Skeletal muscle cell (primary cell): ENCODE results near the gene ARAP1.

Source experiments
- DNase-seq: peaks from one replicate; pipeline ENCODE4 v3.0.0-alpha.2; 2010; ENCODE audit warnings: low read depth
- H3K4me3 ChIP-seq: 2 replicates; pipeline ENCODE4 v1.5.1; 2011; ENCODE audit warnings: low read depth, mild to moderate bottlenecking, control low read depth, low read length, moderate library complexity

Gene ARAP1

DNA sequence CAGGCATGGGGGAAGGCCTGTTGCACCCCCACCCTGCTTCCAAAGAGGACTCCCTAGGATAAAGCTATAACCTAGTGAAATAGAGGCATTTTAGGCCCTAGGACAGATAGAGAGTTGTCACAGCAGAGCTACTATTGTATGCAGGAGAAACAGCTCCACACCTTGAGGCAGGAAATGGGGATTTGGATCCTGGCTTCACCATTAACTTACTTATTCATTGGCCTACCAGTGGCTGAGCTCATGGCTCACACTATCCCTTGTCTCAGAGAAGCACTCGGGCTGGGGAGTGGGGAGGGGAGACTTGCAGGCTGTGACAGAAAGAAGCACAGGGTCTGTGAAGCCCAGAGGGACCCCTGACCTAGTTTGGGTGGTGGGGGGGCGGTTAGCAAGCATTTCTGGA is 77.0 kb downstream of the ARAP1 start:
- no peak for DNase-seq
- no peak overlapping the region for H3K4me3 ChIP-seq

DNA sequence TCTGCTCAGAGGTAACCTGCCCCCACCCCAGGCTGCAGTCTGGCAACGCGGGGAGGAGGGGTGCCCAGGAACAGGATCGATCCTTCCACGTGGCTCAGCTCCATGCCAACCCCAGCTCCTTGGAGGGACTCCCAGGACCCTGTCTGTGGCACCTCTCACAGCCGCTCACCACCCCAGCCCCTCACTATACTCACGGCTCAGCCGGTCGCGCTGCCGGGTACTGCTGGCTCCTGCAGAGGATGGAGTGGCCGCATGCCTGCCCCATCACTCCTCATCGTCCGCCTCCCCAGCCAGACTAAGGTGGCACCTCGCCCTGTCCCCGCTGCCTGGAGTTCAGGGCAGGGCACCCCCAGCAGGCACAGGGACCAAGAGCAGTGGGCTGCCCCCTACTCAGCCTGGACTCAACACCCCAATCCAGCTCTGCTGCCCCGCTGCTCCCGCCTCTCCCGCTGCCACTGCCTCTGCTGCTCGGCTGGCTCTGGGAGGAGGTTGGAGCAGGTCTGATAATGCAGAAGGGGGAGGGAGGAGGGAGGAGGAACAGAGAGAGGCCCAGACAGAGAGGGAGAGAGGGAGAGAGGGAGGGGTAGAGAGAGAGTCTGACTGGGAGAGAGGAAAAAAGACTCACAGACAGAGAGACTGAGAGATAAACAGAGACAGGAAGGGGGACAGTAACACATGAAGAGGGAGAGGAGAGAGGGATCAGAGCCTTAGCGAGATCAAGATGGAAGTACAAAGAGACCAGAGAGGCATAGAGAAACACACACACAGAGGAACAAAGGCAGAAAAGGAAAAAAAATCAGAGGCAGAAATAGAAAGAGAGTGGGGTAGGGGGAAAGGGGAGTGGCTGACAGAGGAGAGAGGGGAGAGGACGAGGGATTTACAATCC is 78.0 kb downstream of the ARAP1 start, which contains the start of gene PDE2A:
TSS of gene PDE2A (minus strand) at position 480 of the 886 bp plus-strand sequence. CDS start at position 265, 215 bp downstream.
- DNase-seq: no peak
- no peak within 1 kb of the TSS for H3K4me3 ChIP-seq

DNA sequence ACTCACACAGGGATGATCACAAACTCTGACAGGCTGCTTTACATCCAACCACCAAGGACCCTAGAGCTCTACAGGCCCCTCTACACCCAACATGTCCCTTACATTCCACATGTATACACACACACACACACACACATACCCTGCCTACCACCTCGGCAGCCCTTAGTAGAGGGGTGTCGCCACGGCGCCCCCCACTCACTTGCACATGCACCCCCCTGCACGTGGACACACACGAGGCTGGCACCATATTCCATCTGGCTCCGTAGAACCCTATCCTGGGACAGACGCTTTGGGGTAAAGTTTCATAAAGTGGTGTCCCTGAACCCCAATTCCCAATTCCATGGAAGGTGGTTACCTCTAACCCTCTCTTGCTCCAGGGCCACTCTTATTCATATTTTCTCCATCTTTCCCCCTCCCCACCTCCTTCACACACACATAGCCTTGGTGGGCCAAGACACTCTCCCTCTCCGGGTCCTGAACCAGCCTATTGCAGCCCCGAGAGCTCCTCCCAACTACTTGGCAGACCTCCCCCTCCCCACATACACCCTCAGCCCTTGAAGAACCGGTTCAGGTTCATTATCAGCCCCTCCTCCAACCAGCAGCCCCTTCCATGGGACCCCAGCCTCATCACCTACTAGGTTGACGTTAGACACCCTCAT is 78.8 kb downstream of the ARAP1 start:
- H3K4me3 ChIP-seq: no peak overlapping the region
- DNase-seq: no peak

- no peak overlapping the region for H3K4me3 ChIP-seq
- no peak for DNase-seq
Measured at GRCh38 chr11:72672597-72673238, 79.5 kb downstream of the ARAP1 start.

- no peak for DNase-seq
- no peak overlapping the region for H3K4me3 ChIP-seq
Measured at GRCh38 chr11:72671152-72672099, 80.8 kb downstream of the ARAP1 start.

GRCh38 chr11:72670041-72670440 is 82.2 kb downstream of the ARAP1 start:
- no peak overlapping the region for H3K4me3 ChIP-seq
- DNase-seq: no peak

DNA sequence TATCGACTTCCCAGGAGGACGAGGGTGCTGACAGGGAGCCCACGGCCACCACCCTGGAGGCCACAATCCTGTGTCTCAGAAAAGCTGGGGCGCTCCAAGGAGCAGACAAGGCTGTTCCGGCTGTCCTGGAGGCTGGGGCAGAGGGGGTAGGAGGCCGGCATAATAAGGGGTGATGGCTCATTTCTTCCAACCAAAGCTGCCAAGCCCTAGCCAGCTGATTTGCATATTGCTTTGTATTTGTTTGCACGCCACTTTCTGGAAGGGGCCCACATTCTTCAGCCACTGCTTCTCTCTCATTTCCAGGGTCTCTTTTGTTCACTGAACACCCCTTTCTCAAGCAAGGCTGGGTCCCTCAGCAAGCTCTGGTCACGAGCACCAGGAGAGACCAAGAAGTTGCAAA is 82.7 kb downstream of the ARAP1 start:
- DNase-seq: no peak
- no peak overlapping the region for H3K4me3 ChIP-seq

DNA sequence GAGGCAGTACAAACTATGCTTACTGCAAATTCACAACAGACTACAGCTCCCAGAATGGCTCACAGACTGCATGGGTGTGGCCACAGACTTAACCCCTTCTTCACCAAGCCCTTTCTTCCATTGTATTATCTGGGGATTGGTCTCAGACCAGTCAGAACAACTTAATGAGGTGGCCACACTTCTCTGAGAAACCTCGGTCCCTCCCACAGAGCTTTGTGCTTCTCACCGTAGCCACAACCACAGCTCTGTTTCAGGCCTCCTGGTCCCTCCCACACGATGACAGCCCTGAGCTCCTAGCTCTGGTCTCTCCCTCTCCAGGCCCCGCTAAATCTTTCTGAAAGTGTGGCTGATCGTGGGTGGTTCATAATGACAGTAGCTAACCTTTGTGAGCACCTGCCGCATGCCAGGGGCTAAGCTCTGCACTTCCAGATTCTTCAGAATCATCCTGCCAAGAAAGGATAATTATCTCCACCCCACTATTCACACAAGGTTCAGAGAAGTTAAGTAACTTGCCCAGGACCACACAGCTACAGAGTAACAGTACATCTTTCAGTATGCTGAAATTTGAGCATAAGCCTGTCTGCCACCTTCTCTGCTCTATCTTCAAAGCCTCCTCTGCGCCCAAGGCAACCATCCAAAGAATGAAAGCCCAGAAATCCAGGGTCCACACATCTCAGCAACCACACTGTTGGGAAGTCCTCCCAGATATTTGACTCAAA is 83.4 kb downstream of the ARAP1 start:
- DNase-seq: no peak
- H3K4me3 ChIP-seq: no peak overlapping the region

DNA sequence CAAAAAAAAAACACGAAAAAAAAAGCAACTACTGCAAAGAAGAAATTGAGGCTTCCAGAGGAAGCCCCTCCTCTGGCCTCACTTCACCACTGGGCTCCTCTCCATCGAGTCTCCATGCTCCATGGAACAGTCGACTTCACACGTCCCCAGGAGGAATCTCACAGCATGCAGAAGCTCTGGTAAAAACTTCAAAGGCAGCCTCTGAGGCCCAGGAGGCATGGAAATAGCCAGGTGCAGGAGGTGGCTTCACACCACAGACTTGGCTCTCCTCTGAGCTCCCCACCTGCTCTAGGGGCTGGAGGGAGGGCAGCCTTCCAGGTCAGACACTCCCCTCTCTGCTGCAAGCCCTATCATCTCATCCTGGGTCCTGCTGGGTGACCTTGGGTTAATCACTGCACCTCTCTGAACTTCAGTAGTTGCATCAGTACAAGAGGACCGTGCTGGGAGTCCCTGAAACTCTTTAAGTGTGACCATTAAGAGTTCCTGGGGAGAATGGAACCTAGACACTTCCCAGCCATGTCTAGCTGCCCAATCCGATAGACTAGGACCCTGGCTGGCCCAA is 86.2 kb downstream of the ARAP1 start:
- DNase-seq: no peak
- no peak overlapping the region for H3K4me3 ChIP-seq

DNA sequence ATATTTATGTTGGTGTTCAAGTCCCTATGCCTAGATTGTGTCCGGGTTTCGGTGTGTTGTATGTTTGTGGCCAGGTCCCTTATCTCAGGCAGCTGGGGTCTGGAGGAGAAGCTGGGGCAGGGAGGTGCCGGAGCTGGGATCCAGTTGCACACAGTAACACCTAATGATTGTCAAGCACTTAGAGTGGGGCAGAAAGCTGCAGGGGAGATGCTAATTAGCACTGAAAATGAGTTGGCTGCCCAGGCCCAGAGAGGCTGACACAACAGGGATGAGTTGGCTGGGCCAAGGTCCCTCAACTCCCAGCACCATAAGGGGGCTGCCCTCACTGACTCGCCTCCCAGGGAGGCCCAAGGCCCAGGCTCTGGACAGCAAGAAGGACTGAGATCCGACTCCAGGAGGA is 90.2 kb downstream of the ARAP1 start:
- no peak for DNase-seq
- H3K4me3 ChIP-seq: no peak overlapping the region

DNA sequence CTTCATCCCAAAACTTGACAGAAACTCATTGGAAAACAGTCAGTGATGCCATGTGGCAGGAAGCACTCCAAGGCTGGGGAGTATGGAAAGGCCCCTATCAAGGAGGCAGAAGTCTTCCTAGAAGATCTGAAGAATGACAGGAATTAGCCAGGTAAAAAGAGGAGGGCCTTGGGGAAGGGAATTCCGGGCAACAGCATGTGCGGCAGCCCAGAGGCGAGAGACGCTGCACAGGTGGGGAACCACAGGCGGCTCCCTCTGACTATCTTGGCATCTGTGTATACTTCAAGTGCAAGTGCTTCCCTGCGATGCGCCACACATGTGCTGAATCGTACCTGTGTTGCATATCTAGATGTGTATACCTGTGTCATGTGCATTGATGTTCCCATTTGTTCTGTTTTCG is 90.7 kb downstream of the ARAP1 start:
- no peak overlapping the region for H3K4me3 ChIP-seq
- no peak for DNase-seq

DNA sequence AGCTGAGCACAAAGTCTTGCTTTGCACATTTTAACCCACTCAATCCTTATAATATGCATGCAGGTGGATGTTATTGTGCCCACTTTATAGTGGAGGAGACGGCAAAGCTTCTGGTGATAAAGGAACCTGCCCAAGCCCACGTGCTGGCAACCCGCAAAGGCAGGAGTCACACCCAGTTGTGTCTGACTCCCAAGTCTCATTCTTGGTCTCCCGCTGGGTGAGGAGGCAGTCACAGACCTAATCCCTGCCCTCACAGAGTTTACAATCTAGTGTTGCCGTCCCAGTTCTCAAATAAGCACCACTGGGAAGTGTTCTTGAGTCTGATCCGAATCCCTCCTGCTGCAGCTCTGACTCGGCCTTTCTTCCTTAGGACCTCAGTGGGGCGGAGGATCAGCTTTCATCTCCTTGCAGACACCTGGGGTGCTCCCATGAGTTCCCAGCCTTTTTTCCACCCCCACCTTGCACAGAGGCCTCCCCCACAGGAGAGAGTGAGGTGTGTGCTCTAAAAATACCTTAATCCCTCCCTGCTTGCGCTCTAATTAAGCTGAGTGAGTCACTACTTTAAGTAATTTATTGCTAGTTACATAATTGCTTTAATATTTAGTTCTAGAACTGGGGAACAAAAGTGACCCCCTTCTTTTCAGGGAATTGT is 93.1 kb downstream of the ARAP1 start:
- no peak for DNase-seq
- no peak overlapping the region for H3K4me3 ChIP-seq

DNA sequence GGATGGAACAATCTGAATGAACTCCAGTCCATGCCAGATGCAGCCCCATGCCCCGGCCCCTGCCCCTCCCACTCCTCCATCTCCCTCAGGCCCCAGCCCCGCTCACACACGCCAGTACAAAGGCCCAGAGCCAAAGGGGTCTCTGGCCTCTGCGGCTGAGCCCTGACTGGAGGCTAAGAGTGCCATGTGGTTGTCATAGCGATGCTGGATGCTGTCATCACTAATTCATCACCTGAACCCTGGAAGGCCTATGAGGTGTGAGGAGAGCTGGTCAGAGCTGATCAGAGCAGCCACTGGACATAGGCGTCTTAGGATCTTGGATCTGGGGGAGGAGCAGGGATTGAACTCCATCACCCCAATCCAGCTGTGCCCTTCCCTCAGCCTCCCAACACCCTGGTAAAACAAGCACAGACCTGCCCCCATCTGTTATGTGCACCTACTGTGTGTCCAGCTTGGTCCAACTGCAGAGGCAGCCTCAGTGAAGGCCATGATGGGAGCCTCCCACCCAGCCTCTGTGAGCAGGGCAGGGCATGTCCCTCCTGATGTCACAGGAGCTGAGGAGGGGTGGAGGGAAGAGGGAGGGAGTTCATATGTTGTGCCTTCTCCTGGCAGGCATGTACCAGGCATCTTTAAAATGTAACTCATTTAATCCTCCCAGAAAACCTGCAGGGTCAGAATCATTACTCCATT is 94.7 kb downstream of the ARAP1 start:
- H3K4me3 ChIP-seq: no peak overlapping the region

GRCh38 chr11:72655896-72656464 is 96.2 kb downstream of the ARAP1 start:
- DNase-seq: no peak

More for the DNA sequence above, 94.7 kb downstream of the ARAP1 start:
- no peak for DNase-seq

GRCh38 chr11:72655014-72655413 is 97.2 kb downstream of the ARAP1 start:
- DNase-seq: no peak
- no peak overlapping the region for H3K4me3 ChIP-seq

More at GRCh38 chr11:72655896-72656464, 96.2 kb downstream of the ARAP1 start:
- no peak overlapping the region for H3K4me3 ChIP-seq

DNA sequence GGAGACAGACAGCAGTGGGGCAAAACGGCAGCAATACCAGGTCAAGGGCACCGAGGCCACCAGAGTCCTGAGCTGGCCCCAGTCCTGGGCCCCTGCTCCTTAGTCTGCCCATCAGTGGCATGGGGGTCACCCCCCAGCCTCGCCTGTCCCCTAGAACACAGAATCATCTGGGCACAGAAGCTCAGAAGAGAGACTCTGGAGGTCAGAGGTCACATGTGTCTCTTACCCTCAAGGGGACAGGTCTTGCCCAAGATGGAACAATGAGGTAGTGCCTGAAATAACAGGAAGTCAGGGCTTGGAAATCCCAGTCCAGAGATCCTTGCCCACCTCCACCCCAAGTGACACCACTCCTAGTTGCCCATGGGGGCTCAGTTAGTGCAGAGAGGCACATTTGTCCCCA is 98.6 kb downstream of the ARAP1 start:
- DNase-seq: no peak
- no peak overlapping the region for H3K4me3 ChIP-seq
